Osteoblast (primary cell): ENCODE measurements around the gene CYP19A1. TPM values are rescaled to one million over a fixed set of nuclear protein-coding genes. Genes with fewer than 3 reads are reported as not detected.

Experiments
- DNase-seq: peaks from one replicate; pipeline ENCODE4 v3.0.0; 2011; ENCODE audit warnings: low spot score, mixed read lengths; ENCODE audit not compliant: insufficient read length; ENCODE audit errors: missing footprints
- H2AFZ ChIP-seq: 2 replicates; pipeline ENCODE4 v1.6.0; 2011; ENCODE audit warnings: mild to moderate bottlenecking, low read length
- H3K27ac ChIP-seq: 2 replicates; pipeline ENCODE4 v1.5.1; 2011; ENCODE audit warnings: mild to moderate bottlenecking, low read depth, low read length, moderate library complexity
- H3K27me3 ChIP-seq: 2 replicates; pipeline ENCODE4 v1.6.0; 2012; ENCODE audit warnings: mild to moderate bottlenecking, control low read depth, inconsistent platforms, low read length, moderate library complexity; ENCODE audit not compliant: insufficient read depth
- H3K36me3 ChIP-seq: 2 replicates; pipeline ENCODE4 v1.5.1; 2011; ENCODE audit warnings: mild to moderate bottlenecking, low read length, control low read depth, moderate library complexity; ENCODE audit not compliant: insufficient read depth
- H3K4me1 ChIP-seq: 2 replicates; pipeline ENCODE4 v1.5.1; 2011; ENCODE audit warnings: mild to moderate bottlenecking, low read length, control low read depth, moderate library complexity; ENCODE audit not compliant: insufficient read depth
- H3K4me2 ChIP-seq: 2 replicates; pipeline ENCODE4 v1.6.0; 2011; ENCODE audit warnings: mild to moderate bottlenecking, low read length; ENCODE audit not compliant: insufficient read depth
- H3K4me3 ChIP-seq: fragments of 200-600 bp; sonication (generic); 3 replicates; pipeline ENCODE4 v1.5.1; 2012; ENCODE audit warnings: mild to moderate bottlenecking, low read length, inconsistent platforms; ENCODE audit not compliant: insufficient read depth
- H3K79me2 ChIP-seq: 2 replicates; pipeline ENCODE4 v1.6.0; 2012; ENCODE audit warnings: mild to moderate bottlenecking, low read length, control low read depth, inconsistent platforms; ENCODE audit not compliant: insufficient read depth
- H3K9me3 ChIP-seq: 2 replicates; pipeline ENCODE4 v1.5.1; 2011; ENCODE audit warnings: low read depth, low read length, control low read depth
- H4K20me1 ChIP-seq: 2 replicates; pipeline ENCODE4 v1.6.0; 2012; ENCODE audit warnings: mild to moderate bottlenecking, low read length, control low read depth; ENCODE audit not compliant: insufficient read depth
- CTCF ChIP-seq: IDR thresholded peaks from 2 replicates; pipeline ENCODE4 v1.5.1; 2011; ENCODE audit warnings: mild to moderate bottlenecking, low read depth, low read length, moderate library complexity; ENCODE audit errors: extremely low read depth
- total RNA-seq: library from RNA; depleted of rRNA; stranded (reverse); fragments of >200 nt; gene quantifications from 2 replicates; pipeline ENCODE4 v1.2.3, GENCODE V29; 2012

CYP19A1 gene
- total RNA-seq, 1 donor: 2.2 TPM

GRCh38 chr15:51319539-51319938, 18.9 kb downstream of the CYP19A1 start:
- no peaks in the 10 kb centered on the region for H3K36me3 ChIP-seq
- H3K9me3 ChIP-seq: no peaks in the 10 kb centered on the region
- no peak for TF ChIP-seq CTCF

GRCh38 chr15:51318382-51319150, 19.8 kb downstream of the CYP19A1 start:
- no peaks in the 10 kb centered on the region for H3K9me3 ChIP-seq
- peaks cover 19% of the 10 kb centered on the region for H3K4me1 ChIP-seq
- no peak for TF ChIP-seq CTCF
- H2AFZ ChIP-seq: peak overlapping the region; percentile 50
- H3K36me3 ChIP-seq: no peaks in the 10 kb centered on the region
- no peaks in the 10 kb centered on the region for H4K20me1 ChIP-seq
- no peak for DNase-seq
- no peaks in the 10 kb centered on the region for H3K27me3 ChIP-seq
- H3K27ac ChIP-seq: no peak overlapping the region
- H3K79me2 ChIP-seq: no peaks in the 10 kb centered on the region
- H3K4me2 ChIP-seq: peak overlapping the region; percentile 69
- H3K4me3 ChIP-seq: no peak overlapping the region

More at GRCh38 chr15:51319539-51319938, 18.9 kb downstream of the CYP19A1 start:
- no peak overlapping the region for H3K4me2 ChIP-seq
- no peaks in the 10 kb centered on the region for H4K20me1 ChIP-seq
- H3K4me3 ChIP-seq: no peak overlapping the region
- no peaks in the 10 kb centered on the region for H3K27me3 ChIP-seq
- DNase-seq: no peak
- no peak overlapping the region for H3K27ac ChIP-seq
- H3K79me2 ChIP-seq: no peaks in the 10 kb centered on the region
- H2AFZ ChIP-seq: no peak overlapping the region
- peaks cover 19% of the 10 kb centered on the region for H3K4me1 ChIP-seq

- no peak overlapping the region for H3K4me3 ChIP-seq
- no peaks in the 10 kb centered on the region for H3K9me3 ChIP-seq
- H3K27me3 ChIP-seq: no peaks in the 10 kb centered on the region
These were observed 21.8 kb downstream of the CYP19A1 start for GRCh38 chr15:51316636-51317035.

More at GRCh38 chr15:51316636-51317035, 21.8 kb downstream of the CYP19A1 start:
- no peak overlapping the region for H3K27ac ChIP-seq
- no peaks in the 10 kb centered on the region for H4K20me1 ChIP-seq
- no peak overlapping the region for H2AFZ ChIP-seq
- no peak overlapping the region for H3K4me2 ChIP-seq
- H3K36me3 ChIP-seq: no peaks in the 10 kb centered on the region
- no peak for DNase-seq
- TF ChIP-seq CTCF: no peak
- H3K79me2 ChIP-seq: no peaks in the 10 kb centered on the region
- H3K4me1 ChIP-seq: peaks cover 26% of the 10 kb centered on the region
